ENCODE measurements around the gene FLT3.

DNA sequence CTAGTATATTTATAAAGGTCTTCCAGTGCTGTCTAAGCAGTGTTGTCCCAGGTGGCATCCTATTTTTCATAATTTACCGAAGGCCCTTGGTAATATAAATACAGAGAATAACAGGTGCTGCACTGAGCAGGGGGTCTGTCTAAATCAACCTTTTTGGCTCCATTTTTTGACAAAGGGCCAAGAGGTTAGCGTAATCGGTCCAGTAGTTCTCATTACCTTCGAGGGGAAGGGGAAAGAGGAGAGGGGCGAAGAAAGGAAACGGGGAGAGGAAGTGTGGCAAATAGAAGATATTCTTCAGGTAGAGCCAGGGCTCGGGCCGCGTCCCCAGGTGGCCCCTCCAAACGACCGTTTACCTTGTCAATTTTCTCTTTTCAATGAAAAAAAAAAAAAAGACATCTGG, 37.2 kb upstream of the FLT3 start:
- TF ChIP-seq, protein P1, sequence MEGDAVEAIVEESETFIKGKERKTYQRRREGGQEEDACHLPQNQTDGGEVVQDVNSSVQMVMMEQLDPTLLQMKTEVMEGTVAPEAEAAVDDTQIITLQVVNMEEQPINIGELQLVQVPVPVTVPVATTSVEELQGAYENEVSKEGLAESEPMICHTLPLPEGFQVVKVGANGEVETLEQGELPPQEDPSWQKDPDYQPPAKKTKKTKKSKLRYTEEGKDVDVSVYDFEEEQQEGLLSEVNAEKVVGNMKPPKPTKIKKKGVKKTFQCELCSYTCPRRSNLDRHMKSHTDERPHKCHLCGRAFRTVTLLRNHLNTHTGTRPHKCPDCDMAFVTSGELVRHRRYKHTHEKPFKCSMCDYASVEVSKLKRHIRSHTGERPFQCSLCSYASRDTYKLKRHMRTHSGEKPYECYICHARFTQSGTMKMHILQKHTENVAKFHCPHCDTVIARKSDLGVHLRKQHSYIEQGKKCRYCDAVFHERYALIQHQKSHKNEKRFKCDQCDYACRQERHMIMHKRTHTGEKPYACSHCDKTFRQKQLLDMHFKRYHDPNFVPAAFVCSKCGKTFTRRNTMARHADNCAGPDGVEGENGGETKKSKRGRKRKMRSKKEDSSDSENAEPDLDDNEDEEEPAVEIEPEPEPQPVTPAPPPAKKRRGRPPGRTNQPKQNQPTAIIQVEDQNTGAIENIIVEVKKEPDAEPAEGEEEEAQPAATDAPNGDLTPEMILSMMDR (IDR thresholded peaks at IDR 0.05), result no peak
- no peak for TF ChIP-seq POLR2A (IDR thresholded peaks at IDR 0.05)

Data from testis (tissue), 2 donors.